ENCODE measurements around the gene SLC24A4.

- TF ChIP-seq POLR2AphosphoS5 (IDR thresholded peaks at IDR 0.05; ENCODE audit: low read depth) (no peak), CTCF (IDR thresholded peaks at IDR 0.05; ENCODE audit: insufficient read depth, low read length) (no peak), REST (IDR thresholded peaks at IDR 0.05; ENCODE audit: insufficient replicate concordance, low read depth) (no peak), SPI1 (IDR thresholded peaks at IDR 0.05; ENCODE audit: borderline replicate concordance, low read depth) (no peak), GABPA (IDR thresholded peaks at IDR 0.05; ENCODE audit: low read depth) (no peak)
Observed at GRCh38 chr14:92491782-92492181, 168.8 kb downstream of the SLC24A4 start.
